Measurements from ENCODE around the gene SNX17. TPM values are rescaled to one million over a fixed set of nuclear protein-coding genes. Genes with fewer than 3 reads are reported as not detected.
"Not testable (repeated sequence)": the region's sequence is repeated elsewhere in the genome, so short reads cannot be mapped to it uniquely, and the experiment has no call there.

Gene SNX17
- total RNA-seq, 1 experiment from 2014 or later: 140 TPM

DNA sequence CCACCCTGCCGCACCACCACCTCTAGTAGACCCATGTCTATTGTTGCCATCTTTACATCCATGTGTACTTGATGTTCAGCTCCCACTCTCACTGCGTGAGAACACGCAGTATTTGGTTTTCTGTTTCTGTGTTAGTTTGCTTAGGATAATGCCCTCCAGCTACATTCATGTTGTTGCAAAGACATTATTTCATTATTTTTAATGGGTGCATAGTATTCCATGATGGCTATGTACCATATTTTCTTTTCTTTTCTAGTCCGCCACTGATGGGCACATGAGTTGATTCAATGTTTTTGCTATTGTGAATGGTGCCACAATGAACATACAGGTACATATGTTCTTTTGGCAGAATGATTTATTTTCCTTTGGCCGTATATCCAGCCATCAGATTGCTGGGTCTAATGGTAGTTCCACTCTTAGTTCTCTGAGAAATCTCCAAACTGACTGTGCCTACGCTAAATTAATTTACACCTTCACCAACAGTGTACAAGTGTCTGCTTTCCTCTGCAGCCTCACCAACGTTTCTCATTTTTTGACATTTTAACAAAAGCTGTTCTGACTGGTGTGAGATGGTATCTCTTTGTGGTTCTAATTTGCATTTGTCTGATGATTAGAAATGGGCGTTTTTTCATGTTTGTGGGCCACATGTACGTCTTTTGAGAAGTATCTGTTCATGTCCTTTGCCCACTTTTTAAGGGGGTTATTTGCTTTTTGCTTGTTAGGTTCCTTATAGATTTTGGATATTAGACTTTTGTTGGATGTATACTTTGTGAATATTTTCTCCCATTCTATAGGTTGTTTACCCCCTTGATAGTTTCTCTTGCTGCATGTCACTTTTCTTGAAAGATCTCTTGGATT is 20.6 kb downstream of the SNX17 start:
- no peak for DNase-seq (ENCODE audit: low read depth)

DNA sequence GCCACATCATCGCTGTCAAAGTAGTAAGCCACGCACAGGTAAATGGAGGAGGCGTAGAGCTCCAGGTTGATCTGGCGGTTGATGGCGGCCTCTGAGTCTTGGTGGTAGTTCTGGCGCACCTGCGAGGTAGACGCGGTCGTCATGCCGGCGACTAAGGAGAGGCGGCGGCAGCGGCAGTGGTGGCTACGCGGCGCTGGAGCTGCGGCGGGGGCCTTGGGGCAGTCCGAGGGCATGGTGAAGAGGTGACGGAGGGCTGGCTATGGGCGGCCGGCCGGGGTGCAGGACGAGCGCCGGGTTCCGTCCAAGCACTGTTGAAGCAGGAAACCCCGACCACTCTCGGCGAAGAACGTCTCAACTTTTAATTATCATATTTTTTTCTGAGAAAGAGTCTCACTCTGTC is 22.8 kb downstream of the SNX17 start:
- DNase-seq (ENCODE audit: low read depth): no peak

DNA sequence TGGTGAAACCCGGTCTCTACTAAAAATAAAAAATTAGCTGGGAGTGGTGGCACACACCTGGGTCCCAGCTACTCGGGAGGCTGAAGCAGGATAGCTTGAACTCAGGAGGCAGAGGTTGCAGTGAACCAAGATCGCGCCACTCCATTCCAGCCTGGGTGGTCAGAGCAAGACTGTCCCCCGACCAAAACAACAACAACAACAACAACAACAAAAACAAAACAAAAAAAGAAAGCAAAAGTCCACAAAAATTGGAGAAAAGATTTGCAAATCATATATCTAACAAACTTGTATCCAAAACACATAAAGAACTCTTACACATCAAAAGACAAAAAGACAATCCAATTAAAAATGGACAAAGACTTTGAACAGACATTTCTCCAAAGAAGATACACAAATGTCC is 28.5 kb downstream of the SNX17 start:
- DNase-seq (ENCODE audit: low read depth): no peak

DNA sequence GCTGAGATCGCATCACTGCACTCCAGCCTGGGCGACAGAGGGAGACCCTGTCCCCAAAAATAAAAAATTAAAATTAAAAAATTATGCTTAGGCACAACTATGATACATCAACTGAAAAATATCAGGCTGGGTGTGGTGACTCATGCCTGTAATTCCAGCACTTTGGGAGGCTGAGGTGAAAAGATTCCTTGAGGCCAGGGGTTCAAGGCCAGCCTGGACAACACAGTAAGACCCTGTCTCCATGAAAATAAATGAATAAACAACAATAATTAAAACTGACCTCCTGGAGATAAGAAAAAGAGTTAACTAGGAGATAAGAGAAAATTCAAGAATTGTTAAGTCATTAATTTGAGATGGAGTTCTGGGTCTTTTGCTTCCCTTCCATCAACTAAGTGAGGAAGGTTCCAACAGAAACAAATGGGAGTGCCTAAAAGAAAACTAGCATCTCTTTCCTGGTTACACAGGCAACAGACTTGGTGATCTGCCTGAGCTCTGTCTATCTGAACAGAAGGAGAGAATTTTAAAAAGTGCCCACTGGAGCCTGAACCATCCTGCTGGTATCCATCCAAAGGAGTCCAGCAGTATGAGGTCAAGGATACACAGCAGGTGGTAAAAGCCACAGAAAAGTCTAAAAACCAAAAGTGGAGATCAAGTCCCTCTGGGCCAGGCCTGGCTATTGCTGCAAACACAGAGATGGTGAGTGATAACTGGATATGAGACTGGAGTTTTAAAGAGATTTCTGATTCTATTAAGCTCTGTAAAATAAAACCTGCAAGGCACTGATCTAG is 30.1 kb downstream of the SNX17 start:
- DNase-seq (ENCODE audit: low read depth): no peak

DNA sequence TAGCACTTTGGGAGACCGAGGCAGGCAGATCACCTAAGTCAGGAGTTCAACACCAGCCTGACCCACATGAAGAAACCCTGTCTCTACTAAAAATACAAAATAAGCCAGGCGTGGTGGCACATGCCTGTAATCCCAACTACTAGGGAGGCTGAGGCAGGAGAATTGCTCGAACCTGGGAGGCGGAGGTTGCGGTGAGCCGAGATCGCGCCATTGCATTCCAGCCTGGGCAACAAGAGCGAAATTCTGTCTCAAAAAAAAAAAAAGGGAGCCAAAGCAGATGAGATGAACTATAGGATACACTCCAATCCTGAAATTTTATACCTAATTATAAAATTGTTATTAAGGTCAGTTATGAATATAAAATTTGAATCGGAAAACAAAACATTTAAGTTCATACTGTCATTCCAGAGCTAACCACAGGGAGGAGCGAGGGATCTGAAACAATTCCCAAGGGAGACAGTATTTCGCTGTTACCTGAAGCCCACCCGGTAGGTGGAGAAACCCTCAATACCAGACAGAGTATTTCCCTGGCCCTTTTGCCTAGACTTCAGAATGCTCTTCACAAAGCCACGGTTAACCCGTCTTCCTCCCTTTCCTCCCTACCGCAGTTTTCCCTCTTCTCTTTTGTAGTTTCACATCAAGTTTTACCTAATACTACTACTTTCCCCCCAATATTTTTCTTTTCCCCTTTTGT is 37.5 kb downstream of the SNX17 start:
- peak; percentile 53 for DNase-seq (ENCODE audit: low read depth)

DNA sequence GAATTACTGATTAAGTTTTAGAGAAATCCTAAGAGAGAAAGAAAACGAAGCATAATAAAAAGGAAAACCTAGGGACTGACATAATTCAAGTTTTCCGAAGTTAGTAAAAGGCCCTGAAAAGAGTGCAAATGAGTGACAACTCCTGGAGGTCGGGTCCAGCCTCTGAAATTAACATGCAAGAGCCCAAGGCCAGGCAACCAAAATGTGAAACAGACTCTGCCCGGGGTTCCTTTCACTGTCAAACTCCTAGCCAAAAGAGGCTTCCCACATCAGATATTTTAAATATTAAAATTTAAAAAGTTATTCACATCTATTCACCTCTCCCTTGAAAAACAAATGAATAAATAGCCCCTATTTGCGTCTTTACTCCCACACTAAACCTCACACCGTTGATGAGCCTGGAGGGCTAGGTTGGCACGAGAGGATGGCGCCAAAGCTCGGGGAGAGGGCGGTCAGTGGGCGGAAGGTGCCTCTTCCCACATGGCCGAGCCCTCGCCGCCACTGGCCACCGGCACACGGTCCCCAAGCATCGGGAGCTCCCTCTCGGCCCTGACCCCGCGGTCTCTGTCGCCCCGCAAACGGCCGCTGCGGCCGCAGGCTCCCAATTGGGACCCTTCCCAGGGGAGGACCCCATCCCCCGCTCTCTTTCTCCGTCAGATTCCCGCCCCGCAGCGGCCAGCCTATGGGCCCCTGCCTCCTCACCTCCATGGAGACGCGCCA is 38.3 kb downstream of the SNX17 start:
- no peak for DNase-seq (ENCODE audit: low read depth)

DNA sequence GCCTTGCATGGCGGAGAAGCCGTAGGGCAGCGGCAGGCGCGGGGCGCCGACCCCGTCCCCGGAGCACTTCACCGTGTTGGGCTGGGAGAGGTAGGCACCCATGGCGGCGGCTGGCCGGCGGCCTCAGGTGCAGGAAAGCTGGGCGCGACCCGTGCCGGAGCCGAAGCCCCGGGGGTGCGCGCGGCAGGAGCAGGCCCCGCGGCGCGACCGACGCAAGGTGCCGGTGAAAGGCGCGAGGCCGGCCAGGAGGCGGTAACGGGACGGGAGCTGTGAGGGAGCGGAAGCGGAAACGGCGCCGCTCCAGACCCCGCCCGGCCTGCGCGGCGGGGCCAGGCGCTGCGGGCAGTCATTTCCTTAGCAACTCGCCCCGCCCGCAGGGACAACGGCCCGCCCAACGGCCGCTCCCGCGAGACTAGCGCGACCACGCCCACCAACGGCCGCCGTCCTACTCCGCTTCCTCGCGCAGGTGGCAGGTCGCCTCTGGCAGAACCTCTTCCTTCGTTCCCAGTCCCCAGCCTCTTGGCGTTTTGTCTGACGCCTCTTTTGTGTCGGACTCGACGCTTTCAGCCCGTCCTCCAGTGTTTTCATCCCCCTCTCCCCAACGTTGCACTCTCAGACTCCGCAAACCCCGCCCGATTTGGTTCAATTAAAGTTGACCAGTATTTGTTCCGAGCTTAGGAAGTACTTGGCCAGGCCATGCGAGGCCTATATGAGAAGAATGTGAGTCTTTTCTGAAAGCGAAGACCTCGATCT is 39.1 kb downstream of the SNX17 start, which contains the start of gene PPM1G:
Gene PPM1G, minus strand, starts transcription at position 271 of the 753 bp plus-strand sequence. Its CDS starts 169 bp downstream, at position 102.
- DNase-seq (ENCODE audit: low read depth): peak; percentile 94

DNA sequence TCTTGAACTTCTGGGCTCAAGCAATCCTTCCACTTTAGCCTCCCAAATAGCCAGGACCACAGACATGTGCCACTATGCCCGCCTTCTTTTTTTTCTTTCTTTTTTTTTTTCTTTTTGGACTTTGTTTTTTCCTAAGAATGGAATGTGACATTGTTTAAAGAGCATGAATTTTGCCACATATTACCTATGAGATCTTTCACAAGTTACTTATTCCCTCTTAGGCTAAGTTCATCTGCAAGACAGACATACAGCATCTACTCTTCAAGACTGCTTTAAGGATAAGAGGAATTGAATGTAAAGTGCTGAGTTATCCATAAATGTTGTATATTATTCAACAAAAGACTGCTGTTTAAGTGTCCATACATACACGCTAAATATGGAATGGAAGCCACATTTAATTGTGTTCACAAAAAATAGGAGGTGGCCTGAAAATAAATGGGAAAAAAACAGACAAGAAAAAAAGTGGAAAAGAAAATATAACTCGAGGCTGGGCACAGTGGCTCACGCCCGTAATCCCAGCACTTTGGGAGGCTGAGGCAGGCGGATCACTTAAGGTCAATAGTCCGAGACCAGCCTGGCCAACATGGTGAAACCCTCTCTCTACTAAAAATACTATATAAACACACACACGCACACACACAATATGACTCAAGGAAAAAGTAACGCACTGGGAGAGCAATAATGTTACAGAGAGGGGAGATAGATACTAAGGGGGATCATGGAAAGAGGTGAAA is 42.2 kb downstream of the SNX17 start:
- no peak for DNase-seq (ENCODE audit: low read depth)

DNA sequence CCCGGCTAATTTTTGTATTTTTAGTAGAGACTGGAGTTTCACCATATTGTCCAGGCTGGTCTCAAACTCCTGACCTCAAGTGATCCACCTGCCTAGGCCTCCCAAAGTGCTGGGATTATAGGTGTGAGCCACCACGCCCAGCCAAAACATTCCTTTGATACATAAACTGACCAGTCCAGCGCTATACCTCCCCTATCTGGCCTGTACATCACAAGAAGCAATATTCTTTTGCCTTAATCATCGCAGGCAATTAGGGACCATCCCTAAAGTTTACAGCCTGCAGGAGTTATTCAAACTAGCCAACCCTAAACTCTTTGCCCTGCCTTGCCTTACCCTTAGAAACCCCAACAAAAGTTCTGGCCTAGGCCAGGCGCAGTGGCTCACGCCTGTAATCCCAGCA is 45.7 kb downstream of the SNX17 start:
- no peak for DNase-seq (ENCODE audit: low read depth)

DNA sequence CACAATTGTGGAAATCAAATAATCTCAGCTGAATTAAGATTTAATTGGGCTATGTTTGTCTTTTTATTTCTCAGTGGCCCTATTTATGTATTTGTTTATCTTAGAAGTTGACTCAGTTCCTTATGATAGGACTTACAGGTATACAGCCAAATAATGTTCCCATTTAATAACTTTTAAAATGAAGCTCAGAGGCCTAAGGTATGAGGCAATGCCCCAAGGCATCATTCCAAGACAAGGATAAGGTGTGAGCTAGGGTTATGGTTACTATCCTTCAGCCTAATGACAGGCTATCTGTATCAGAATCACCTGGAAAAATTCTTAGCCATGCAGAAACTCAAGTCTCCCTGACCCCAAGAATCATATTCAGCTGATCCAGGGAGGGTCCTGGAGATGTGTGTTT is 50.6 kb downstream of the SNX17 start:
- no peak for DNase-seq (ENCODE audit: low read depth)

DNA sequence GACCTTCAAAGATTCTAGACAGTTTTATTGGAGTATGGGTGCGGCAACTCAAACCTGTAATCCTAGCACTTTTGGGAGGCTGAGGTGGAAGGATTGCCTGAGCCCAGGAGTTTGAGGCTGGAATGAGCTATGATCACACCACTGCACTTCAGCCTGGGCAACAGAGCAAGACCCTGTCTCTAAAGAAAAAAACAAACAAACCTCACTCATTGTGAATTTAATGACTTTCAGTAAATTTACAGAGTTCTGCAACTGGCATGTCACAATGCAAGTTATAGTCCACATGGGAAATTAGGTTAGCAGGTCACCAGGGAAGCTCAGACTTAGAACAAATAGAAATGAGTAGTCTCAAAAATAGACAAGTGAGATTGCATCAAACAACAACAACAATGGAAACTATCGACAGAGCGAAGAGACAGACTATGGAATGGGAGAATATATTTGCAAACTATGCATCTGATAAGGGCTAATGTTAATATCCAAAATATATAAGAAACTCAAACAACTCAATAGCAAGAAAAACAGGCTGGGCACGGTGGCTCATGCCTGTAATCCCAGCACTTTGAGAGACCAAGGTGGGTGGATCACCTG is 51.3 kb downstream of the SNX17 start:
- no peak for DNase-seq (ENCODE audit: low read depth)

DNA sequence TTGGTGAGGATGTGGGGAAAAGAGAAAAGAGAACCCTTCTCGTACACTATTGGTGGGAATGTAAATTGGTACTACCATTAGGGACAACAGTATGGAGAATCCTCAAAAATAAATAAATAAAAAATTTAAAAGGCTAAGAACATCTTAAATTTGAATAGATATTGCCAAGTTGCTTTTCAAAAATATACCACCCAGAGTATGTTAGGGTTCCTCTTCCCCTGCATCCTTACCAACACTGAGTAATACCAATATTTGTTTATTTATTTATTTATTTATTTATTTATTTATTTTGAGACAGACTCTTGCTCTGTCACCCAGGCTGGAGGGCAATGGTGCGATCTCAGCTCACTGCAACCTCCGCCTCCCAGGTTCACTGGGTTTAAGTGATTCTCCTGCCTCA is 52.5 kb downstream of the SNX17 start:
- no peak for DNase-seq (ENCODE audit: low read depth)

DNA sequence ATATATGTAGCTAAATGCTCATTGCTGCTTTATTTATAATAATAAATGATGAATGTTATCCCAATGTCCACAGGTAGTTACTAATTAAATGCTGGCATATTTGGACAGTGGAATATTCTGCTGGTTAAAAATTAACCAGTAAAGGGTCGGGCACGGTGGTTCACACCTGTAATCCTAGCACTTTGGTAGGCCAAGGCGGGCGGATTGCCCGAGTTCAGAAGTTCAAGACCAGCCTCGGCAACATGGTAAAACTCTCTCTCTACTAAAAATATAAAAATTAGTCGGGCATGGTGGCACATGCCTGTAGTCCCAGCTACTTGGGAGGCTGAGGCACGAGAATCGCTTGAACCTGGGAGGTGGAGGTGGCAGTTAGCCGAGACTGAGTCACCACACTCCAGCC is 54.6 kb downstream of the SNX17 start:
- DNase-seq (ENCODE audit: low read depth): not testable (repeated sequence)

Other genes with a start within 250 kb of the SNX17 start
- not detected in 2 replicates for gene ABHD1, start 246.8 kb upstream of the SNX17 start, total RNA-seq (2014; rRNA removed; shearing (Covaris generic))
- 66.4 and 75.8 TPM in 2 replicates for gene PREB, start 236.0 kb upstream of the SNX17 start, total RNA-seq (2014; rRNA removed; shearing (Covaris generic))
- not detected in 2 replicates for gene PRR30, start 231.2 kb upstream of the SNX17 start, total RNA-seq (2014; rRNA removed; shearing (Covaris generic))
- not detected in 2 replicates for gene TCF23, start 221.6 kb upstream of the SNX17 start, total RNA-seq (2014; rRNA removed; shearing (Covaris generic))
- 124 and 132 TPM in 2 replicates for gene ATRAID, start 158.6 kb upstream of the SNX17 start, total RNA-seq (2014; rRNA removed; shearing (Covaris generic))
- 77.9 and 82.0 TPM in 2 replicates for gene SLC5A6, start 158.3 kb upstream of the SNX17 start, total RNA-seq (2014; rRNA removed; shearing (Covaris generic))
- gene CAD, start 153.2 kb upstream of the SNX17 start, total RNA-seq (2014; rRNA removed; shearing (Covaris generic)): 52.9 and 54.0 TPM in 2 replicates
- 5.0 and 13.5 TPM in 2 replicates for gene SLC30A3, start 107.6 kb upstream of the SNX17 start, total RNA-seq (2014; rRNA removed; shearing (Covaris generic))
- not detected in 2 replicates for gene DNAJC5G, start 95.2 kb upstream of the SNX17 start, total RNA-seq (2014; rRNA removed; shearing (Covaris generic))
- 0.13 and 1.2 TPM in 2 replicates for gene TRIM54, start 88.2 kb upstream of the SNX17 start, total RNA-seq (2014; rRNA removed; shearing (Covaris generic))
- gene UCN, start 62.2 kb upstream of the SNX17 start, total RNA-seq (2014; rRNA removed; shearing (Covaris generic)): 9.3 and 12.6 TPM in 2 replicates
- 80.7 and 81.5 TPM in 2 replicates for gene MPV17, start 47.5 kb upstream of the SNX17 start, total RNA-seq (2014; rRNA removed; shearing (Covaris generic))
- gene GTF3C2, start 13.9 kb upstream of the SNX17 start, total RNA-seq (2014; rRNA removed; shearing (Covaris generic)): 52.9 and 72.5 TPM in 2 replicates
- 29.8 and 42.1 TPM in 2 replicates for gene EIF2B4, start 278 bp upstream of the SNX17 start, total RNA-seq (2014; rRNA removed; shearing (Covaris generic))
- 2.4 and 3.1 TPM in 2 replicates for gene ZNF513, start 10.1 kb downstream of the SNX17 start, total RNA-seq (2014; rRNA removed; shearing (Covaris generic))
- 208 and 219 TPM in 2 replicates for gene PPM1G, start 39.0 kb downstream of the SNX17 start, total RNA-seq (2014; rRNA removed; shearing (Covaris generic))
- 55.7 and 64.2 TPM in 2 replicates for gene NRBP1, start 58.0 kb downstream of the SNX17 start, total RNA-seq (2014; rRNA removed; shearing (Covaris generic))
- 0.34 and 0.50 TPM in 2 replicates for gene KRTCAP3, start 71.8 kb downstream of the SNX17 start, total RNA-seq (2014; rRNA removed; shearing (Covaris generic))
- gene IFT172, start 119.1 kb downstream of the SNX17 start, total RNA-seq (2014; rRNA removed; shearing (Covaris generic)): 9.1 and 10.5 TPM in 2 replicates
- 0.88 and 1.2 TPM in 2 replicates for gene FNDC4, start 124.6 kb downstream of the SNX17 start, total RNA-seq (2014; rRNA removed; shearing (Covaris generic))
- gene GCKR, start 126.2 kb downstream of the SNX17 start, total RNA-seq (2014; rRNA removed; shearing (Covaris generic)): not detected in 2 replicates
- 25.2 and 26.7 TPM in 2 replicates for gene ZNF512, start 212.4 kb downstream of the SNX17 start, total RNA-seq (2014; rRNA removed; shearing (Covaris generic))

All from HT1080 (cell line).